BLaER1 (cell line): ENCODE results near the gene TMEM127.
A peak's percentile ranks its signal among the peaks of the same experiment; 100 is the strongest.

Experiments
- H3K27ac ChIP-seq: shearing (Covaris generic); formaldehyde crosslinking; 2 replicates; pipeline ENCODE4 v1.8.1; 2022
- H3K27me3 ChIP-seq: shearing (Covaris generic); formaldehyde crosslinking; 2 replicates; pipeline ENCODE4 v1.8.1; 2022
- H3K36me3 ChIP-seq: shearing (Covaris generic); formaldehyde crosslinking; 2 replicates; pipeline ENCODE4 v1.8.1; 2022
- H3K4me1 ChIP-seq: shearing (Covaris generic); formaldehyde crosslinking; 2 replicates; pipeline ENCODE4 v1.8.1; 2022
- H3K4me2 ChIP-seq: shearing (Covaris generic); formaldehyde crosslinking; 2 replicates; pipeline ENCODE4 v1.8.1; 2022
- H3K4me3 ChIP-seq: shearing (Covaris generic); formaldehyde crosslinking; 2 replicates; pipeline ENCODE4 v1.8.1; 2022
- H3K9ac ChIP-seq: shearing (Covaris generic); formaldehyde crosslinking; 2 replicates; pipeline ENCODE4 v1.8.1; 2022
- H3K9me3 ChIP-seq: shearing (Covaris generic); formaldehyde crosslinking; 2 replicates; pipeline ENCODE4 v1.8.1; 2022
- H4K20me1 ChIP-seq: shearing (Covaris generic); formaldehyde crosslinking; 2 replicates; pipeline ENCODE4 v1.8.1; 2022
- Cebpa-rat ChIP-seq: shearing (Covaris generic); IDR thresholded peaks from 2 replicates; pipeline ENCODE4 v1.8.1; 2022

The TMEM127 gene

DNA sequence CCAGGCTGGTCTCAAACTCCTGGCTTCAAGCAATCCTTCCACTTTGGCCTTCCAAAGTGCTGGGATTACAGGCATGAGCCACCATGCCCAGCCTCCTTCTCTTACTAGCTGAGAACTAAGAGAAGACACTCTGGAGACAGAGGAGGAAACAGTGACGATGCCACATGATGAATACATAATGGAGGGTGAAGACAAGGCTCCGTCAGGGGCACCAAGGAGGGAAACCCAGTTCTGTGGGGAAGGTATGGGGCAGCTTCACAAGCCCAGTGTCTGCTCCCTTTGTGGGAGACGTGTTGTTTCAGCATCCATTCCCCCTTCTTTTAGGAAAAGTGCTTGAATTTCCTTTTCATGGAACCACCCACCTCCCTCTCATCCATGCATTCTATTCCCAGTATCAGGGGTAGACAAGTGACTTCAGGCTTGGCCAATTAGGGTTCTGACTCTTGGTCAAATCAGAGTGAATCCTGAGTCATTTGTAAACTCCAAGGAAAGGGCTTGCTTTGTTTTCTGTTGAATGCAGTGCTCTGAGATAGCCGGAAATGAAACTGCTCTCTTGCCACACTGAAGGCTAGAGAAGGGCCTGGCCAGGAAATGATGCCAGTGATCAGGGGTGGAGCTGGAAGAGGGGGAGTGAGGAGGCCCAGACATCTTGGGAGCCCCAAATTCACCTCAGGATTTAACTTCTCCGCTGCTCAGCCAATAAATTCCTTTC lies 23.7 kb downstream of the TMEM127 start:
- Histone ChIP-seq H3K9me3 (no peaks in the 10 kb centered on the region), H3K27me3 (no peaks in the 10 kb centered on the region), H3K36me3 (peaks cover 26% of the 10 kb centered on the region), H3K4me1 (peaks cover 50% of the 10 kb centered on the region), H4K20me1 (no peaks in the 10 kb centered on the region), H3K4me2 (peak overlapping the region; percentile 74), H3K4me3 (peak overlapping the region; percentile 17; the same call in 1 of the 2 replicates), H3K9ac (peak overlapping the region; percentile 67), H3K27ac (peak overlapping the region; percentile 83)
- no peak for TF ChIP-seq Cebpa-rat

DNA sequence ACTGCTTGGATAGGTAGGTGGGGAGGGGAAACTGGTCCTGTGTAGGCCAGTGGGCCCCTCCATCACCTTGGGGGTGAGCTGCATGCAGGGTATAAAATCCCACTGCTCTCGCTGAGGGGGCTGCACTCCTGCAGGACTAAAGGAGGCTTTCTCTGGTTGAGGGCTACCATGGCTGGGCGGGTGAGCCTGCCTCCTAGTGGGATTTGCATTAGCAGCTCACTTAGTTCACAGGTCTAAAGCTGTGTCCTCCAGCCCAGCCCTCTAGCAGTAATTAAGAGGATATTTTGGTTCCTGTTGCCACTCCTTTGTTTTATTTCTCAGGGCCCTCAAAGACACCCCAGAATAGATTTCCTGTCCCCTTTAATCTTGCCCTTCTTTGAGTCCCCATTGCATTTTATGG lies 24.6 kb downstream of the TMEM127 start:
- no peak for TF ChIP-seq Cebpa-rat
- Histone ChIP-seq H3K36me3 (peaks cover 34% of the 10 kb centered on the region), H3K9ac (peak overlapping the region; percentile 67; the same call in 1 of the 2 replicates), H3K4me2 (peak overlapping the region; percentile 74), H3K9me3 (no peaks in the 10 kb centered on the region), H3K27ac (peak overlapping the region; percentile 83), H3K4me1 (peaks cover 42% of the 10 kb centered on the region), H3K4me3 (0 out of 2 replicates have a peak overlapping the region, but pooled peaks have one; percentile 17), H3K27me3 (no peaks in the 10 kb centered on the region), H4K20me1 (no peaks in the 10 kb centered on the region)

DNA sequence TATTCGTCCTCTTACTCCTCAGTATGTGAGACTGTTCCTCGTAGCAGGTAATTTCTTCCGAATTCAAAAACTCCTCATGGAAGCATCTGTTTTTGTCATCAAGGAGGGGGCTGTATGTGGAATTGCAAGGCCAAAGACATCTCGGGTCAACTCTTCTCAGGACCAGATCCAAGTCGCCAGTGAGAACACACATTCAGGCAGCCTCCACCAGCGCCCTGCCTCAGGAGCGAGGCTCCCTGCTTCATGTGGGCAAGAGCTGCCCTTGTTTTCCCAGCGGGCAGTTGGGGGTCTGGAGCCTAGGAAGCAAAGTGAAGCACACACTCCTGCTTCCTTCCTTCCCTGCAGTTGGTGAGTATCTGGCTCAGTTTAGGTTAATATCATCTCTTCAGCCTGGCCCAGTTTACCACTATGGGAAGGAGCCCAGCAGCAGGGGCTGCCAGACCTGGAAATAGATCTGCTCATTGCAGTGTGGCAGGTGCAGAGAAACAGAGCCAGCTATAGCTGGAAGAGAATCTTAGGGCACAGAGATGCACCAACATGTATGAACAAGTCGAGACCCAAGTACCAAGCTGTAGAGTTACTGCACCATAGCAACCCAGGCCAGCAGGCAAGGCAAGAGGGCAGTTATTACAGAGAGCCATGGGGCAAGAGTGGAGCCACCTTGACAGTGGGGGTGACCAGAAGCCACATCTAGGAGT lies 25.3 kb downstream of the TMEM127 start:
- Histone ChIP-seq H3K4me2 (peak overlapping the region; percentile 74; the same call in 1 of the 2 replicates), H3K4me3 (no peak overlapping the region), H3K9ac (no peak overlapping the region), H3K27ac (peak overlapping the region; percentile 83), H3K27me3 (no peaks in the 10 kb centered on the region), H3K36me3 (peaks cover 34% of the 10 kb centered on the region), H4K20me1 (no peaks in the 10 kb centered on the region), H3K4me1 (peaks cover 38% of the 10 kb centered on the region), H3K9me3 (no peaks in the 10 kb centered on the region)
- TF ChIP-seq Cebpa-rat, result no peak

DNA sequence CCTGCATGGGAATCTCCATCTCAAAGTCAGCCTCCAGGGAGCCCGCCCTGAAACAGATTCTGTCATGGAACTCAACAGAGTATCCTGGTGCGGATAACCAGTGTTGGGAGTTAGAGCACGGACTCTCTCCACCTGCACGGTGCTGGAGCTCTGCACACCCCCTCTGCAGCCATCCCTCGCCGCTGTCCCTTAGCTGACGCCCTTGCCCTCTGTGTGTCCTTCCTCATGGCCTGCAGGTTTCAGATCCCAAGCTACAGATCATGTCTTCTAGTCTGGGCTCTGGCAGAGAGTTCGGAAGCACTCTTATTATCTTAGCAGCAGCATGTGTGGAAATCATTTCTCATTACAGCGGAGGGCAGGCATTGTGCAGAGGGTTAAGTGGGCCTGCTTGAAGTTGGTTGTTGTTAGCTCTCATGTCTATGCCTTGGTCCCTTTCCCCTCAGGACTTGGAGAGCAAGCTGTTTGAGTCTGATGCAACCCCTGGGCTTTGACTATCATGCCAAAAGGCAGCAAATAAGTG lies 26.0 kb downstream of the TMEM127 start:
- H3K9me3 ChIP-seq, result no peaks in the 10 kb centered on the region
- H3K27ac ChIP-seq, result no peak overlapping the region
- no peak for TF ChIP-seq Cebpa-rat
- no peak overlapping the region for H3K4me2 ChIP-seq
- peaks cover 35% of the 10 kb centered on the region for H3K4me1 ChIP-seq
- H3K36me3 ChIP-seq, result peaks cover 34% of the 10 kb centered on the region
- no peaks in the 10 kb centered on the region for H3K27me3 ChIP-seq
- no peak overlapping the region for H3K9ac ChIP-seq
- no peaks in the 10 kb centered on the region for H4K20me1 ChIP-seq
- H3K4me3 ChIP-seq, result no peak overlapping the region

DNA sequence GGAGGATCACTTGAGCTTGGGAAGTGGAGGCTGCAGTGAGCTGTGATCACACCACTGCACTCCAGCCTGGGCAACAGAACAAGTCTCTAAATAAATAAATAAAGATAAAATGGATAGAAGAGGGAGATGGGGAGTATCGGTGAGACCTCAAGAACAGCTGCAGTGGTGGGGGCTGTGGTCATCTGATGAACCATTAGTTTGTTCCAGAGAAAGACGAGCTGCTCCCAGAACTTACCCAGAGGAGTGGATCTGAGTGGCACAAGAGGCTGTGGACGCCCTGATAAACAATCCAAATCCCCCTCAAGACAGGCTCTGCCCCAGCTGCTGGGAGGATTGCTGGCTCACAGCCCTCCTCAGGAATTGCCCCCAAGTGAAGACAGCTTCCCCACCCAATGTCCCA lies 26.7 kb downstream of the TMEM127 start:
- Histone ChIP-seq H3K27ac (no peak overlapping the region), H3K27me3 (no peaks in the 10 kb centered on the region)

GRCh38 chr2:96238266-96238665 lies 27.5 kb downstream of the TMEM127 start:
- Histone ChIP-seq H4K20me1 (no peaks in the 10 kb centered on the region), H3K4me1 (peaks cover 49% of the 10 kb centered on the region), H3K4me2 (no peak overlapping the region), H3K36me3 (peaks cover 34% of the 10 kb centered on the region), H3K9me3 (no peaks in the 10 kb centered on the region), H3K4me3 (no peak overlapping the region), H3K27ac (no peak overlapping the region), H3K27me3 (no peaks in the 10 kb centered on the region), H3K9ac (no peak overlapping the region)
- TF ChIP-seq Cebpa-rat, result no peak

More for the DNA sequence above, 26.7 kb downstream of the TMEM127 start:
- Histone ChIP-seq H3K4me3 (no peak overlapping the region), H3K4me2 (no peak overlapping the region), H3K9ac (no peak overlapping the region), H3K36me3 (peaks cover 34% of the 10 kb centered on the region), H3K9me3 (no peaks in the 10 kb centered on the region), H3K4me1 (peaks cover 40% of the 10 kb centered on the region), H4K20me1 (no peaks in the 10 kb centered on the region)
- no peak for TF ChIP-seq Cebpa-rat

GRCh38 chr2:96236882-96237281 lies 28.9 kb downstream of the TMEM127 start:
- Histone ChIP-seq H3K4me2 (no peak overlapping the region), H3K9ac (no peak overlapping the region), H3K27ac (no peak overlapping the region), H4K20me1 (no peaks in the 10 kb centered on the region), H3K4me1 (peaks cover 35% of the 10 kb centered on the region), H3K9me3 (no peaks in the 10 kb centered on the region), H3K4me3 (no peak overlapping the region), H3K27me3 (no peaks in the 10 kb centered on the region), H3K36me3 (peaks cover 34% of the 10 kb centered on the region)
- TF ChIP-seq Cebpa-rat, result no peak

DNA sequence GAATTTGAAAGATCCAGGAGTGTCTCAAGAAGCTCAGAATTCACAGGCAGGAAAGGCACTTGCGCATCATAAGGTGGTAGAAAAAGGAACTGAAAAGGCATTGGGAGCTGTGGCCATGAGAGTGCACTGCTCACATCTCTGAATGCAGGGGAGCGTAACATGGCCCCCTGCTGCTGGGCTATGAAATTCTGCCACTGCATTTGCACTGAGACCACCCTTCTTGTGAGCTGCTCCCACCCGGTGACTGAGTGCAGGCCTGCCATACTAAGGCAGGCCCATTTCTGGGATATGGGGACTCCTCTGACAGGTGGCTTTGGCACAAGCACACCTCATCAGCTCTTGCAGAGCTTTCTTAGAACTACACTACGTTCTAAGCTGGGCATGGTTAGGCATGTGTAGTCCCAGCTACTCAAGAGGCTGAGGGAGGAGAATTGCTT lies 31.9 kb downstream of the TMEM127 start:
- no peak overlapping the region for H3K4me3 ChIP-seq
- no peaks in the 10 kb centered on the region for H3K27me3 ChIP-seq
- peaks cover 22% of the 10 kb centered on the region for H3K36me3 ChIP-seq
- no peak overlapping the region for H3K9ac ChIP-seq
- no peak for TF ChIP-seq Cebpa-rat
- peak overlapping the region; percentile 50 for H3K4me2 ChIP-seq
- H4K20me1 ChIP-seq, result no peaks in the 10 kb centered on the region
- no peak overlapping the region for H3K27ac ChIP-seq
- no peaks in the 10 kb centered on the region for H3K9me3 ChIP-seq
- peaks cover 20% of the 10 kb centered on the region for H3K4me1 ChIP-seq

- Histone ChIP-seq H3K9ac (no peak overlapping the region), H4K20me1 (no peaks in the 10 kb centered on the region), H3K4me1 (peaks cover 20% of the 10 kb centered on the region), H3K9me3 (no peaks in the 10 kb centered on the region), H3K27ac (no peak overlapping the region), H3K4me3 (no peak overlapping the region), H3K27me3 (no peaks in the 10 kb centered on the region), H3K4me2 (peak overlapping the region; percentile 50; the same call in 1 of the 2 replicates), H3K36me3 (peaks cover 22% of the 10 kb centered on the region)
- no peak for TF ChIP-seq Cebpa-rat
These were observed 32.4 kb downstream of the TMEM127 start for GRCh38 chr2:96233436-96233835.

DNA sequence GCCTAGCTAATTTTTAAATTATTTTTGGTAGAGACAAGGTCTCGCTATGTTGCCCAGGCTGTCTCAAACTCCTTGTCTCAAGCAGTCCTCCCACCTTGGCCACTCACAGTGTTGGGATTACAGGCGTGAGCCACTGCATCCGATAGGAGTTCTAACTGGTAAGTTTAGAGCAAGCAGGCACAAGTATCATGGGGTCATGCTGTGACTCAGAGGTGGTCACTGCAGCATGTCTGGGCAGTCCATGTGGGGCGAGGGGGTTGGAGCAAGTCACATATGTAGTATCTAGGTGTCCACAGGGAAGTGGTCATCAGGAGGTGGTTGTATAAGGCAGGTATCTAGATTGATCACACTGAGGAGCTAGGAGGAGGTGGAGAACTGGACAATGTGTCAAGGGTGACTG lies 34.5 kb downstream of the TMEM127 start:
- H3K4me3 ChIP-seq, result no peak overlapping the region
- H3K27me3 ChIP-seq, result no peaks in the 10 kb centered on the region
- H3K9ac ChIP-seq, result no peak overlapping the region
- H4K20me1 ChIP-seq, result no peaks in the 10 kb centered on the region
- H3K27ac ChIP-seq, result no peak overlapping the region
- no peaks in the 10 kb centered on the region for H3K9me3 ChIP-seq
- no peak overlapping the region for H3K4me2 ChIP-seq
- no peak for TF ChIP-seq Cebpa-rat
- peaks cover 20% of the 10 kb centered on the region for H3K4me1 ChIP-seq
- peaks cover 8% of the 10 kb centered on the region; the same call in 1 of the 2 replicates for H3K36me3 ChIP-seq
